ENCODE data around the gene MAST1.
A peak's percentile ranks its signal among the peaks of the same experiment; 100 is the strongest.
"Not testable (repeated sequence)": the region's sequence is repeated elsewhere in the genome, so short reads cannot be mapped to it uniquely, and the experiment has no call there.

Gene MAST1

DNA sequence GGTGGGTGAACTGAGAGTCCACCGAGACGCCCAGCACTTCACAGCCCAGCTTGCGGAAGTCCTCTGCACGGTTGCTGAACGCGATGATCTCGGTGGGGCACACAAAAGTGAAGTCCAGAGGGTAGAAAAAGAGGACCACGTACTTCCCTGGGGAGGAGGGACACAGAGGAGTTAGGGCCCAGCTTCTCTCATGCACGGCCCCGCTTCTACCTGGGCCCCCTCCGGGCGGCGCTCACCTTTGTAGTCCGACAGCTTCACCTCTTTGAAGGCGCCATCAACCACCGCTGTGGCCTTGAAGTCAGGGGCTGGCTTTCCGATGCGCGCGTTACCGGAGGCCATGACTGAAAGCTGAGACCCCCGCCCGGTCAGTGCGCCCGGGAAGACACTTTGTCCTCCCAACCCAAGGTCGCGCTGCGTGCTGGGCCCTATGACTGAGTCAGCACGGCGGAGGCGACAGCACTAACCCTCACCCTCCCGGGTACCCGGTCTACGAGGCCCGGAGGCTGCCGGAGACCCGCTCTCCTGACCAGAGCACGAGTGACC lies 37.3 kb upstream of the MAST1 start:
- DNase-seq (ENCODE audit: low read depth, low spot score), result peak; percentile 43

DNA sequence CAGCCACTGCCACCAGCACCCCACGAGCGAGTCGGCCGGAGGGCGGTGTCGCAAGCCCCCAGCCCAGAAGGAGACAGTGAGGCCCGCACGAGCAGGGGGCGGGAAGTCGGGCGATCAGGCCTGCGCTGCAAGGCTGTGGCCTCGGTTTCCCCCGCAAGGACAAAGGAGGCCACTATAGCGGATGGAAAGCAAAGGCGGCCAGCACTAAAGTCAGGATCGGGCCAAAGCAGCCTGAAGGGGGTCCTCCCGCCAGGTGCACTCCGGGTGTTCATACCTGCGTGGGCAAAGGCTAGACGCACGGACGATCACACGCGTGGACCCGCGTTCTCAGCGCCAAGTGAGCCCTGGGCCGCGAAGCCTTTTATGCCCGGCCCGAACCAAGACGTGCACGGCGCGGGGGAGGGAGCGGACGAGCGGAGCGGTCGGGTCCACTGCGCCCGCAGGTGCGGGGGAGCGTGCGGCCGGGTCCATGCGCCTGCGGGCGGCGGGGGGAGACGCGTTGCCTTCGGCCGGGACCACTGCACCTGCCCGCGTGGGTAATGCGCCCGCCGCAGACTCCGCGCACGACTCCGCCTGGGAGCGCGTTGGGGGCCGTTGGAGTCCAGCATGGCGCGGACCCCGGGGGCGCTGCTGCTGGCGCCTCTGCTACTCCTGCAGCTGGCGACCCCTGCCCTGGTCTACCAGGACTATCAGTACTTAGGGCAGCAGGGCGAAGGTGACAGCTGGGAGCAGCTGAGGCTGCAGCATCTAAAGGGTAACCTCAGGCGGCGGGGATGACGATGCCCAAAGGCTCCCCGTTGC lies 36.6 kb upstream of the MAST1 start, which contains the start of the genes PRDX2 and THSD8:
TSS of gene PRDX2 (minus strand) at position 335 of the 801 bp plus-strand sequence. CDS start 539 bp downstream, outside the sequence.
TSS of gene THSD8 (plus strand) at position 604 of the 801 bp plus-strand sequence. CDS start at position 607, 3 bp downstream.
- peak; percentile 86 for DNase-seq (ENCODE audit: low read depth, low spot score)

DNA sequence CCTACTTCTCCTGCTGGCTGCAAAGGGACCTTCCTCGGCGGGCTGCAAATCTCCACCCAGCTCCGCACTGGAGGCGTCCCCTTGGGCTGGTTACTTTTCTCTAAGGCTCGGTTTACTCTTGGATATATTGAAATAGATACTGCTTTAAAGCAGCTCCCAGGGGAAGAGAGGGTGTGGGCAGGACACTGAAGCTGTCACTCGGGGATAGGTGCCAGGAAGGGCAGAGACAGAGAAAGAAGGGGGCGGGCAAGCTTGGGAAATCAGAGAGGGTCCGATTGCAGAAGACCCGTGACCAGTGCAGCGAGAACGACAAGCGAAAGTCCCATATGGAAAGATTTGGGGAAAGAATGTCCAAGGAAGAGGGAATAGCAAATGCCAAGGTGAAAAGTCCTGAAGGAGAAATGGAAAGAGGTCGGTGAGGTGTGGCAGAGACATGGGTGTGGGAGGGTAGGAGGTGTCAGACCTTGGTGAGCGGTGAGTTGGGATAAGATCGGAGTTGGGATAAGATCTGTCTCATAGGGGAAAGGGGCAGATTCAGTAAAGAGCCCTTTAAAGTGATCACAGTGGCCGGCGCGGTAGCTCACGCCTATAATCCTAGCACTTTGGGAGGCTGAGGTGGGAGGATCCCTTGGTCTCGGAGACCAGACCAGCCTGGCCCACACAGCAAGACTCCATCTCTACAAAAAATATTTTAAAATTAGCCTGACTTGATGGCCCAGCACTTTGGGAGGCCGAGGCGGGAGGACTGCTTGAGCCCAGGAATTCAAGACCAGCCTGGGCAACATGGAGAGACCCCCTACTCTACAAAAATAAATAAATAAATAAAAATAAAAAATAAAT lies 35.8 kb upstream of the MAST1 start:
- no peak for DNase-seq (ENCODE audit: low read depth, low spot score)

DNA sequence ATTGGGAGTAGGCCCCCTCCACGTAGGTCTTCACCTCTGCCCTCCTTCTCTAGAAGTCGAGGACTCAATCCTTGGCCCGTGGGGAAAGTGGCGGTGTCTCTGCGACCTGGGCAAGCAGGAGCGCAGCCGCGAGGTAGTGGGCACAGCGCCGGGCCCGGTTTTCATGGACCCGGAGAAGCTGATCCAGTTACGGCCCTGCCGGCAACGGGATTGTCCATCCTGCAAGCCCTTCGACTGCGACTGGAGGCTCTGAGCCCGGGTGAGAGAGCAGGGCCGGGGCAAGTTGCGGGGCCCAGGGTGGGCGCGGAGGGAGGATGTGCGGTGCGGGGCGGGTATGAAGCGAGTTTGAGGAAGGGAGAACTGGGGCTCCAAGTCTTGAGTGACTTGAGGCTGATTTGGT lies 34.3 kb upstream of the MAST1 start:
- no peak for DNase-seq (ENCODE audit: low read depth, low spot score)

DNA sequence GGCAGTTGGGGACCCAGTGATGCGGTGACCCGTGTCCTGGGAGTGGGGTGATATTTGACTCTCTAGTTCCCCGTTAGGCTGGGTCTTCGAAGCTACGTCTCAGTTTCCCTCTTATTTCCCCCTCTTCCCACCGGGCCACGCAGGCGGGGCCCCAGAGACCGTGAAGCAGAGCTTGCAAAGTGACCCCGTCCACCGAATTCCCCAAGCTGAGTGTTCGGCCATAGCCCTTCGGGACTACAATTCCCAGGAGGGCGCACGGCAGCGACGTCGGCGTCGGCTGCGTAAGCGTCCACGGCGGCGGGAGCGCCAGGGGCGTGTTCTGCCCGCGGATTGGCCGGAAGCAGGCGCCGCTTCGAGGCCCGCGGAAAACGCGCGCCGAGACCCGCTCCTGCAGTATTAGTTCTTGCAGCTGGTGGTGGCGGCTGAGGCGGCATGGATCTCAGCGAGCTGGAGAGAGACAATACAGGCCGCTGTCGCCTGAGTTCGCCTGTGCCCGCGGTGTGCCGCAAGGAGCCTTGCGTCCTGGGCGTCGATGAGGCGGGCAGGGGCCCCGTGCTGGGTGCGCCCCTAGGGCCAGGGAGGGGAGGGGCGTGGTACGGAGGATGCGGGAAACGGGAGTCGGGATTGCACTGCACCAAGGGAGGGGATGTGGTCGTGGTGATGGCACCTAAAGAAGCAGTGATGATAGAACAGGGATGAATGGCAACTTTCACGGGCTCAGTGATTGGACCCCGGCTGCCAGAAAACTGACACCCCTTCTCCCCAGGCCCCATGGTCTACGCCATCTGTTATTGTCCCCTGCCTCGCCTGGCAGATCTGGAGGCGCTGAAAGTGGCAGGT lies 31.9 kb upstream of the MAST1 start, which contains the start of gene RNASEH2A:
TSS of gene RNASEH2A (plus strand) at position 343 of the 840 bp plus-strand sequence. CDS start at position 433, 90 bp downstream.
- DNase-seq (ENCODE audit: low read depth, low spot score), result peak; percentile 92

DNA sequence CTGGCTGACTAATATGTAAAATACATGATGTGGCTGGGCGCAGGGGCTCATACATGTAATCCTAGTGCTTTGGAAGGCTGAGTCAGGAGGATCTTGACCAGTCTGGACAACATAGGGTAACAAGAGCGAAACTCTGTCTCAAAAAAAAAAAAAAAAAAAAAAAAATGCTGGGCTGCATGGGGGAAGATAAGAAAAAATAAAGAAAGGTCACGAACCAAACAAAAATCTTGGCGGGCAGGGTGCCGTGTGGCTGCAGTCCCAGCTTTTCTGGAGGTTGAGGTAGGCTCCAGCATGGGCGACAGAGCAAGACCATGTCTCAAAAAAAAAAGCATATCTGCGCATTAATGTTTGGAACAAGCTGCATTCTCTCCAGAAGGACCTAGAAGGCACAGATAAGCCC lies 23.2 kb upstream of the MAST1 start:
- DNase-seq (ENCODE audit: low read depth, low spot score), result no peak

DNA sequence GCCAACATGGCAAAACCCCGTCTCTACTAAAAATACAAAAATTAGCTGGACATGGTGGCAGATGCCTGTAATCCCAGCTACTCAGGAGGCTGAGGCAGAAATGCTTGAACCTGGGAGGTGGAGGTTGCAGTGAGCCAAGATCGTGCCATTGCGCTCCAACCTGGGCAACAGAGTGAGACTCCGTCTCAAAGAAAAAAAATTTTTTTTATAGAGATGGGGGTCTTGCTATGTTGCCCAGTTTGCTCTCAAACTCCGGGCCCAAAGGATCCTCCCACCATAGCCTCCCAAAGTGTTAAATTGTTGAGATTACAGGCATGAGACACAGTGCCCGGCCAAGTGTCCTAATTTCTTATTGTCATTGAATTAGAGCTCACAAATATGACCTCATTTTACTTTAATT lies 21.1 kb upstream of the MAST1 start:
- not testable (repeated sequence) for DNase-seq (ENCODE audit: low read depth, low spot score)

DNA sequence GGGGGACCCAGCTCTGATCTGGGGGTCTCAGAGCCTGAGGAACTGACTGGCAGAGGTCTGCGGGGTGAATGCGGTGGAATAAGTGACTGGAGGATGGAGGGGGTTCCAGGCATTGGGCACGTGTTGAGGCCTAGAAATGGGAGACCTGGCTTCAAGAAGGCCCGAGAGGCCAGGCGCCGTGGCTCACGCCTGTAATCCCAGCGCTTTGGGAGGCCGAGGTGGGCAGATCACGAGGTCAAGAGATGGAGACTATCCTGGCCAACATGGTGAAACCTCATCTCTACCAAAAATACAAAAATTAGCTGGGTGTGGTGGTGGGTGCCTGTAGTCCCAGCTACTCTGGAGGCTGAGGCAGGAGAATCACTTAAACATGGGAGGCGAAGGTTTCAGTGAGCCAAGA lies 20.5 kb upstream of the MAST1 start:
- not testable (repeated sequence) for DNase-seq (ENCODE audit: low read depth, low spot score)

DNA sequence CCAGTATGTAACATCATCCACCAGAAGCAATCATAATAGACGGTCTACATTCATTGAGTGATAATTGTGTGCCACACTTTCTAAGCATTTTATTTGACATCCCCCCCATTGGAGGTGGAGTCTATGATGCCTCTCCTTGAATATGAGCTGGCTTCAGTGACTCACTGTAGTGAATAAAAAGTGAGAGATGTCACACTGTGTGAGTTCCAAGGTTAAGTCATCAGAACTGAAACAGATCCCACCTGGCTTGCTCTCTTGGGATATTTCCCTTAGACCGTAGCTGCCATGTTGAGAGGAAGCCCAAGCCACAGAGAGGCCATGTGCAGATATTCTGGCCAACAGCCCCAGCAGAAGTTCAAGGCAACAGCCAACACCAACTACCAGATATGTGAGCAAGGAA lies 16.6 kb upstream of the MAST1 start:
- DNase-seq (ENCODE audit: low read depth, low spot score), result no peak

DNA sequence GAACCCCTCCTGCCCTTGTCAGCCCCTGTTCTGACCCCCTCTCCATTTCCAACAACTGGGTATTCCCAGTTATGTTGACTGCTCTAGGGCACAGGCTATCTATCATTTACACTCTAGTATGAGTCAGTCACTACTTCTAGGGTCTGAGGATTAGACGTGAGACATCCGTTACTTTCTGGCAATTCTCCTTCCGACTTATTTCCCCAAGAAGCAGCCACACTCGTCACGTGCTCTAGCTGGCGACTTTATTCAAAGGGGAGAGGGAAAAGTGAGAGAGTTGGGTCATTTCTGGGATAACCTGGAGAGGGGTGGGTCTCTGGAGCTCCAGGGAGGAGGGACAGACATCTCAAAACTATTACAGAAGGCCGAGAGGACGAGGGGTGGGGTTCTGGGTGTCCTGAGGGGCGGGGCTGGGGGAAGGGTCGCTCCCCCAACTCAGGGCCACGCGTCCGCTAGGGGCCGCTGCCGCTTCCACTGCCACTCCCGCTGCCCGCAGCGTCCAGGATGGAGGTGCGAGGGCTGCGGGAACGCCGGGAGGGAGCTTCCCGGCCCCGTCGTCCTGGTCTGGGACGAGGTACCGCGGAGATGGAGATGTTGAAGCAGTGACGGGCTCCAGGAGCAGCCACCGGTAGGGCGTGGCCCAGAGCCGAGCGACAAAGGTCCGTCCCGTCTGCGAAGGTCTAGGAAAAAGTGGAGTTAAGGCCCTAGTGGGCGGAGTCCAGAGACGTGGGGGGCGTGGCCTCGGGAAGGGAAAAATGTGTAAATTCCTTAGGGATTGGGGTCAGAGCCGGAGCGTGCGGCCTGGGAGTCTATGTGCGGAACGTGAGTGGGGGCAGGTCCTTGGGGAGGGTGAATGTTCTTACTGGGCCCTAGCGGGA lies 12.8 kb upstream of the MAST1 start:
- peak; percentile 90 for DNase-seq (ENCODE audit: low read depth, low spot score)

DNA sequence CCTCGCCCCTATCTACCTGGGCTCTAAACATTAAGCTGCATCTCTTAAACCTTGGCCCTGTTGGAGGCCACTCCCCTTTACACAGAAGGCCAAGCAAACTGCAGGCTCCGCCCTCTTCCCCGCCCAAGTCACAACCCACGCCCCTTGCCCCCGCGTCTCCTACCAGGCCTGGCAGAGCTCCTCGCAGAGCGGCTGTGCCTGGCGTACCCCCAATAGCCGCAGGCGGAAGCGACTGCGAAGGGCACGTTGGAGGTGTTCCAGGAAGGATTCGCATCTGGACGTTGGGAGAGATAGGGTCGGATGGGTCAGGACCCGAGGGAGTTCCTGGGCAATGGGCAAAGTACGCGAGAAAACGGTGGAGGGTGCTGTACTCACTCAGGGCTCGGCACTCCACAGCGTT lies 9.8 kb upstream of the MAST1 start:
- DNase-seq (ENCODE audit: low read depth, low spot score), result peak; percentile 56

DNA sequence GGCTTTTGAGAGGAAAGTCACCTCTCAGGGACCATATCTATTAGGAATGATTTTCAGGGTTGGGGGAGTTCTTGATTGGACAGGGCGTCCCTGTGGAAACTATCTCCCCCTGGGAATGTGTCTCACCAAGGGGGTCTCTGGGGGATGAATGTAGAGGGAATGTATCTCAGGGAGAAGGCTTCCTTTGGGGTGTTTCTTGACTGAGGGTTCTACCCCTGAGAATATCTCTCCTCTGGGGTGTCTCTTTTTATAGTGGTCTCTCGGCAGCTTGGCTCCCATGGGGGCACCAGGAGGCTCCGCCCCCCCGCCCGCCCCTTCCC lies 4.9 kb upstream of the MAST1 start:
- no peak for DNase-seq (ENCODE audit: low read depth, low spot score)

DNA sequence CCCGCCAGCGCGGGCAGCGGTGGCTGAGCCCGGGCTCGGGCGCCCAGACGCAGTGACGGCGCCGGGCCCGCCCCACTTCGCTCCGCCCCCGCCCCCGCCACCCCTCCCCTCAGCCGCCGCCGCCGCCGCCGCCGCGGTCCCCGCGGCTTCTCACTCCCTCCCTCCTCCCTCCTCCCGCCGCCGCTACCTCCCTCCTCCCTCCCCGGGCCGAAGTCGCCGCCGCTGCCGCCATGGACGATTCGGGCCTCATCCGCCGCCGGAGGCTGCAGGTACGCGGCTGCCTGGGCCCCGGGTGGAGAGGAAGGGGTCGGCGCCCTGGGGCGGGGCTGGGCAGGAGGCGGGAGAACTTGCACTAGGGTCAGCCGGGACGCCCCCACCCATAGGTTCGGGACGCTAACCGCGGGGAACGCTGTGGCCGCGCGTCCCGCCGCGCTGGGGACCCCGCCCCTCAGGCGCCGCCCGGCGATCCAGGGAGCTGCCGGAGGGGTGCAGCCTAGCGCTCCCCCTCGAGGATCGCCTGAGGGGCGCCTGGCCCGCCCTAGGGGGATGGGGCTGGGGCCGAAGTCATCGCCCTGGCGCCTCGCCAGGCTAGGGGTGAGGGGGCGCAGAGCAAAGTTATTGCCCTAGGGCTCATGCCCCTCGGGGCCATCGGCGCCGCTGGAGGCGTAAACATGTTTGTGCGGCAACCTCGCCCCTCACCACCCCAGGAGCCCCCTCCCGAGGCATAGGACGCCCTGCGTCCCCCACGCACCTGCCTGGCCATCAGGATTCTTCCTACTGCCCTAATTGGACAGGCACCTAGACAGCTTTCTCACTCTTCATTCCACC lies 4.4 kb upstream of the MAST1 start:
- DNase-seq (ENCODE audit: low read depth, low spot score), result peak; percentile 5

DNA sequence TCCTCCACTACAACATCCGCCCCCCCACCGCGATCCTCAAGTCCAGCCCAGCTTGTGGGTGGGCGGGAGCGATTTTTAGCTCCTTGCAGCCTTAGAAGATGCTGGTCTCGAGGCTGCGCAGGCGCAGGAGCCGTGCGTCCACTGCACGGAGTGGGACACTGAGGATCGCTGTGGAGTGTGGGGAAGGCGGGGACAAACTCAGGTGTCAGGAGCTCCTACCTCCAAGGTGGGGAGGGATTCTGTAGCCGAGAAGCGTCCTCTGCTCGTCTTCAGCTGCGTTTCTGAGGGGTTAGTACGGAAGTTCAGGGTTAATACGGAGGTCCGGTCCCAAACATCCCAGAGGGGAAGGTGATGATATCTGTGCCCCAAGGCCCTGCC lies 3.8 kb upstream of the MAST1 start, which contains the start of gene RTBDN:
TSS of gene RTBDN (minus strand) at position 14 of the 378 bp plus-strand sequence. CDS start 4,600 bp downstream, outside the sequence.
- DNase-seq (ENCODE audit: low read depth, low spot score), result peak; percentile 41

DNA sequence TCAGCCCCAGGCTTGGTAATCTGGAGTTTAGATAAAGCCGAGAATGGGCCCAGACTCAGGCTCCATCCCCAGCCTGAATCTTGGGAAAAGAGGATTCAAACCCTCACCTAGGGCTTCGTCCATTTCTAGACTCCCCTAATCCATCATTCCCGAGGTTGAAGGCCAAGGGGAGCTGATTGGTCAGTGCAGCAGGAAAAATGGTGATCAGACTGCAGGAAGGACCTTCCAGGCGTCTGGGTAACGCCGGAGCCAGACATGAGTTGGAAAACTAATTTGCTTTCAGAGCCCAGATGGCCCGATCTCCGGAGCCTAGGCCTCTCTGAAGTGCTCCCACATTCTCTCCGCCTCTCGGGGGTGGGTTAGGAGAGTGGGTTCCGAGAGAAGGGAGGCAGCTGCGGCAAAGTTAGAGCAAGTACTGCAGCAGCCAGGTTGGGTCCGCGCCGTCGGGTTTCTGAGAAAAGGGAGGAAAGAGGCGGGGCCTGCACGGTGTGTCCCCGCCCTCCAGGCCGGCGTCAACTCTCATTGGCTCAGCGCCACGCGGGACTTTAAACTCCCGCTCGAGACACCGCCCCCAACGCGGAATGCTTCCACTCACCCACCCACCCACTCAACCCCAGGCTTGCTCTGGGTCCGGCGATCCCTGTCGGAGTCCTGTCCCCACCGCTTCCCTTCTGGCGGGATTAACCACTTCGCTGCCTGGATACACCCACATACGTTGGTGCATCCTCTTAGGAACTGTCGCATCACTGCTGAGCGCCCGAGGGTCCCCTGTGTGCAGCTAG lies 3.1 kb upstream of the MAST1 start:
- no peak for DNase-seq (ENCODE audit: low read depth, low spot score)

DNA sequence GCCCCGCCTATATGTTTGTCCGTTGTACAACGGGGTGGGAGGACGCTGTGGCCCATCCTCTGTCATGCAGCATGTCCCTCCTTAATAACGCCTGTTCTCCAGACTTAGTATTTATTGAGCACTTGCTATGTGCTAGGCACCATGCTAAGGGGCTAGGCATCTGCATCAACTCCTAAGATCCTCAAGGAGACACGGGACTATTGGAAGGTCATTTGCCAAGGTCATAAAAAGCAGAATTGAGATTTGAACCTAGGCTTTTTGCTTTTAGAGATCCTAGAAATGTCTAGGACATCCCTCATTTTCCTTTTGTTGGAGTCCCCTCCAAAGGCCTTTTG lies 1.8 kb upstream of the MAST1 start:
- no peak for DNase-seq (ENCODE audit: low read depth, low spot score)

DNA sequence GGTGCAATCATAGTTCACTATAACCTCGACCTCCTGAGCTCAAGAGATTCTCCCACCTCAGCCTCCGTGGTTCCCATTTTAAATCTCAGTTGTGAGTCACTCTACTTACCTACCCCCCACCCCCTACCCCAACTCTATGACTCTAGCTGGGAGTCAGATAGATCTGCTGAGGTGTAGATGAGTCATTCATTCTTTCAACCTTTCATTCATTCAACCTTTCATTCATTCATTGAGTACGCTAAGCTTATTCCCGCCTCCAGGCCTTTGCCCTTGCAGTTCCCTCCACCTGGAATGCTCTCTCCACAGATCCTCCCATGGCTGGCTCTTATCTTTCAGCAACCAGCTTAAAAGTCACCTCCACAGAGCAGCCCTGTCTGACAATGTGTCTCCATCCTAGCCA lies 1.1 kb upstream of the MAST1 start:
- DNase-seq (ENCODE audit: low read depth, low spot score), result no peak

DNA sequence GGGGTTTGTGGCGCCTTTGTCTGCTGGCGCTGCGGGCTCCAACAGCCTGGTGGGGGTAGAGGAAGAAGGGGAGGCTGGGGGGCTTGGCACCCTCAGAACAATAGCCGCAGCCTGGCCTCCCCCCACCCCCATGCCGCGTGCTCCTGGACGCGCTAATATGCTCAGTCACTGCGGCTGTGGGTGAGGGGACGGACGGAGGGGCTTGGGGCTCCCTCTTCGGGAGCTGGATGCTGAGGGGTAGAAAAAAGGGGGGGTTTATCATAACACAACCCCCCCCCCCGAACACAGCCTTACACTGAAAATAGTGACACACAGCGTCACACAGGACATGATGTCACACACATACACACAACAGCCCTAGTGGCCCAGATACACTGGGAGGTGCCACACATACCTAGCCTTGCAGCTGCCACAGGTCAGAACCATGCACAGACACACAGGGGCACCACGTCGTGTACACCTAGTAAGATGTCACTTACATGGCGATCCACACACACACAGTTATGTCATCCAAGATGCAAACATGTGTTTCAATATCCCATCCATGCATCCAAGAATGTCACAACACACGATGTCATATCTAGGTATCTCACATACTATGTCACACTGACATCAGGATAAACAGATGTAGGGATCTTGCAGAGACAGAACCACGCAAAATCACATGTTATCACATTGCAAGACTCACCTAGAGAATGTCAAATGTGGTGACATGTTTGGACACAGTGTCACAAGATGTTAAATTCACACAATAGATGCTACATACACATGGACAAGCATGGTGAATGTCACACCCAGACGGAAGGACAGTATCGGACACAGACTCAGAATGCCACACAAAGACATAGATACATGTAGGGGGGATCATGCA lies 806 bp downstream of the MAST1 start:
- DNase-seq (ENCODE audit: low read depth, low spot score), result no peak

All from ELF-1 (cell line).